SK-N-SH (cell line): Measurements from ENCODE around the gene FBXO21. TPM values are rescaled to one million over a fixed set of nuclear protein-coding genes. Genes with fewer than 3 reads are reported as not detected.
A peak's percentile ranks its signal among the peaks of the same experiment; 100 is the strongest.

ENCODE experiments used
- CTCF ChIA-PET: fragments of 300-600, 350-600 bp; formaldehyde crosslinking; extraction: SDS; loops from one replicate; lab custom pipeline; 2021; lab: Yijun Ruan, JAX
- POLR2A ChIA-PET: fragments of 350-600 bp; sonication (Branson Sonifier 250); formaldehyde crosslinking; extraction: SDS; loops from one replicate; lab custom pipeline; 2020; ENCODE audit warnings: antibody characterized with exemption, inconsistent platforms; lab: Yijun Ruan, JAX
- DNase-seq: peaks from one replicate; pipeline ENCODE4 v3.0.0; 2012
- H2AFZ ChIP-seq: fragments of 200-600 bp; sonication (generic); 2 replicates; pipeline ENCODE4 v1.8.1; 2016; ENCODE audit warnings: antibody characterized with exemption, mild to moderate bottlenecking, low read depth
- H3F3A ChIP-seq: fragments of 200-600 bp; sonication (generic); replicated peaks from 2 replicates; pipeline ENCODE3; 2016; ENCODE audit warnings: antibody characterized with exemption, mild to moderate bottlenecking; ENCODE audit not compliant: insufficient read depth
- H3K27ac ChIP-seq, 2 experiments: fragments of 200-500 bp in 1 of 2; fragments of 200-600 bp in 1 of 2; sonication (Bioruptor generic) in 1 of 2; sonication (generic), shearing (Covaris generic) in 1 of 2; 2 replicates each; pipeline versions ENCODE4 v1.5.1 to v1.6.1; 2014 to 2016; ENCODE audit warnings: low read depth in 2 of 2, inconsistent platforms in 1 of 2, low read length in 1 of 2, mild to moderate bottlenecking in 1 of 2, mixed read lengths in 1 of 2
- H3K27me3 ChIP-seq: fragments of 200-600 bp; sonication (generic), shearing (Covaris generic); 2 replicates; pipeline ENCODE4 v1.6.1; 2016; ENCODE audit warnings: mixed run types; ENCODE audit not compliant: insufficient read depth
- H3K36me3 ChIP-seq, 2 experiments: fragments of 200-500 bp in 1 of 2; fragments of 200-600 bp in 1 of 2; sonication (Bioruptor generic) in 1 of 2; sonication (generic) in 1 of 2; replicated peaks in 1 of 2; 2 replicates each; pipeline versions ENCODE3 to v1.5.1; 2014 to 2016; ENCODE audit warnings: low read length in 1 of 2, mild to moderate bottlenecking in 1 of 2; ENCODE audit not compliant: insufficient read depth in 2 of 2, control insufficient read depth in 1 of 2
- H3K4me1 ChIP-seq, 2 experiments: fragments of 200-500 bp in 1 of 2; fragments of 200-600 bp in 1 of 2; sonication (Bioruptor generic) in 1 of 2; sonication (generic), shearing (Covaris generic) in 1 of 2; 2 replicates each; pipeline versions ENCODE4 v1.5.1 to v1.6.1; 2014 to 2016; ENCODE audit warnings: low read depth in 1 of 2, low read length in 1 of 2, mixed run types in 1 of 2; ENCODE audit not compliant: insufficient read depth in 2 of 2, control insufficient read depth in 1 of 2
- H3K4me2 ChIP-seq: fragments of 200-600 bp; sonication (generic), shearing (Covaris generic); 2 replicates; pipeline ENCODE4 v1.6.1; 2017; ENCODE audit warnings: mixed run types
- H3K4me3 ChIP-seq, 2 experiments: fragments of 200-500 bp in 1 of 2; fragments of 200-600 bp in 1 of 2; sonication (Bioruptor generic) in 1 of 2; sonication (generic), shearing (Covaris generic) in 1 of 2; 2 replicates each; pipeline versions ENCODE4 v1.5.1 to v1.8.1; 2014 to 2016; ENCODE audit warnings: low read depth in 2 of 2, inconsistent platforms in 1 of 2, low read length in 1 of 2, mild to moderate bottlenecking in 1 of 2, mixed read lengths in 1 of 2, moderate library complexity in 1 of 2
- H3K79me2 ChIP-seq: fragments of 200-600 bp; sonication (generic); 2 replicates; pipeline ENCODE4 v1.8.1; 2017; ENCODE audit warnings: mild to moderate bottlenecking; ENCODE audit not compliant: insufficient read depth
- H3K9ac ChIP-seq: fragments of 200-600 bp; sonication (generic); 2 replicates; pipeline ENCODE4 v1.6.1; 2017; ENCODE audit warnings: mixed run types
- H3K9me2 ChIP-seq: fragments of 200-600 bp; sonication (generic); 2 replicates; pipeline ENCODE4 v1.6.1; 2017; ENCODE audit warnings: mixed run types
- H3K9me3 ChIP-seq: fragments of 200-600 bp; sonication (generic); 2 replicates; pipeline ENCODE4 v1.6.1; 2017; ENCODE audit warnings: mixed run types, mild to moderate bottlenecking, moderate library complexity
- H4K20me1 ChIP-seq: fragments of 200-600 bp; sonication (generic); 2 replicates; pipeline ENCODE4 v1.6.1; 2017; ENCODE audit warnings: mild to moderate bottlenecking, mixed run types; ENCODE audit not compliant: insufficient read depth
- FOXM1 ChIP-seq: IDR thresholded peaks from 2 replicates; pipeline ENCODE4 v1.4.0; 2012; ENCODE audit warnings: low read depth, mild to moderate bottlenecking
- MEF2A ChIP-seq: IDR thresholded peaks from 2 replicates; pipeline ENCODE4 v1.4.0; 2012; ENCODE audit warnings: low read depth, borderline replicate concordance
- MXI1 ChIP-seq: IDR thresholded peaks from 2 replicates; pipeline ENCODE4 v1.6.1; 2012; ENCODE audit warnings: mild to moderate bottlenecking, low read depth, low read length, improper control_type of control experiment
- NFIC ChIP-seq: IDR thresholded peaks from 2 replicates; pipeline ENCODE4 v1.4.0; 2012; ENCODE audit warnings: borderline replicate concordance
- PBX3 ChIP-seq: IDR thresholded peaks from 2 replicates; pipeline ENCODE4; 2012
- RCOR1 ChIP-seq: fragments of 150-350 bp; IDR thresholded peaks from 2 replicates; pipeline ENCODE4 v1.6.1; 2017; ENCODE audit warnings: antibody characterized with exemption, low read length
- RFX5 ChIP-seq: IDR thresholded peaks from 2 replicates; pipeline ENCODE4 v1.6.1; 2012; ENCODE audit warnings: mild to moderate bottlenecking, improper control_type of control experiment, low read length
- RXRA ChIP-seq: IDR thresholded peaks from 2 replicates; pipeline ENCODE4 v1.4.0; 2012; ENCODE audit warnings: low read depth, mild to moderate bottlenecking, borderline replicate concordance
- SIN3A ChIP-seq: IDR thresholded peaks from 2 replicates; pipeline ENCODE4 v1.6.1; 2012; ENCODE audit warnings: low read depth, mild to moderate bottlenecking, low read length, moderate library complexity, borderline replicate concordance
- TEAD4 ChIP-seq: IDR thresholded peaks from 2 replicates; pipeline ENCODE4 v1.4.0; 2012; ENCODE audit warnings: mild to moderate bottlenecking, borderline replicate concordance; ENCODE audit not compliant: insufficient read depth
- ZBTB33 ChIP-seq: IDR thresholded peaks from 2 replicates; pipeline ENCODE4 v1.4.0; 2012; ENCODE audit warnings: low read depth, borderline replicate concordance
- WGBS: methylation state at CpG from one replicate; pipeline ENCODE4 v1.1.6; 2017; ENCODE audit warnings: low lambda C conversion rate; 5-methylcytosine and 5-hydroxymethylcytosine counted together
- polyA plus RNA-seq, 3 experiments: library from polyadenylated mRNA; depleted of rRNA; stranded (reverse); fragments of >200 nt; gene quantifications; 2 replicates each; pipeline ENCODE4 v1.2.3, GENCODE V29; 2012
- TF ChIP-seq, protein P1 (sequence below): IDR thresholded peaks from 2 replicates; pipeline ENCODE4 v1.4.0; 2012; ENCODE audit warnings: low read depth
- TF ChIP-seq, protein P2 (sequence below): fragments of 200-600 bp; sonication (generic); IDR thresholded peaks from 2 replicates; pipeline ENCODE4 v1.6.1; 2017; ENCODE audit warnings: antibody characterized with exemption, mild to moderate bottlenecking, moderate library complexity

FBXO21 gene
- polyA plus RNA-seq, 1 of the 3 experiments (the other 2 are of a cell fraction), result 44.2 TPM

DNA sequence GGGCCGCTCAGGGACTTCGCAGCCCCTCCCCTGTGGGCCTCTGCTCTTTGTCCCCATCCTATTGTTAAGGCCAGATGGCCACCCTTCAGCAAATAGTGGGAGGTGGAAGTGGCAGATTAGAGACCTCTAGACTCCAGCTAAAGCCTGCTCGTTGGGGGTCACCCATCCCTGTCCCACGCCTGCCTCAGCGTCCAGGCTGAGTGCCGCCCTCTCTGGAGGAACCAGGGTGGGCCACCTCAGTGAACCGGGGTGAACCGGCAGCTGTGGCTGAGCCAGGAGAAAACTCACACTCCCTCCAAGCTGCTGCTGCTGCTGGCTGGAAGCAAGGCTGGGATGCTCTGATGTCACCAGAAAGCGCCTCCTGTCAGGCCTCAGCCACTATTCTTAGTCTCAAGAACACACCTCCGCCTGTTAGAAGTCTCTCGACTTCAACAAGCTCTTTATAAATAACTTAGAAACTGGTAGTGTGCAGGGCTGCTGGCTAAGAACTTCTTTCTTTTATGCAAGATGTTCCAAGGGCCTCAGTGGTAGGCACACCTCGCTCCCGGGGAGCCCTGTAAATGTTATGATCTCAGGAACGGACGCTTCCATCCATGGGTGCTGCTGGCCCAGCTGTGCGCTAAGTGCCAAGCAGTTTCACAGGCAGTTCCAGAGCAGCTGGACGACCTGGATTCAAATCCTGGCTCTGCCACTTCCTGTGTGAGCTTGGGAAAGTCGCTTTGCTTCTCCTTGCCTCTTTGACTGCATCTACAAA is 71.3 kb downstream of the FBXO21 start:
- CTCF ChIA-PET, result interaction anchor here (0.6 to 7.3 kb wide), 26 partner anchors 8 to 422 kb away, joined by 3 to 96 read pairs (median 4); partner anchors contain the start of gene TESC
- Histone ChIP-seq H3K9ac (no peak overlapping the region), H3K4me1 (peaks cover 0 to 3% of the 10 kb centered on the region in 2 experiments; a peak in 1 of 4 replicates), H3K4me2 (no peak overlapping the region), H3K9me3 (no peaks in the 10 kb centered on the region), H3K36me3 (no peaks in the 10 kb centered on the region)
- no peak for DNase-seq
- TF ChIP-seq, protein P1, sequence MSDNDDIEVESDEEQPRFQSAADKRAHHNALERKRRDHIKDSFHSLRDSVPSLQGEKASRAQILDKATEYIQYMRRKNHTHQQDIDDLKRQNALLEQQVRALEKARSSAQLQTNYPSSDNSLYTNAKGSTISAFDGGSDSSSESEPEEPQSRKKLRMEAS, result no peak
- TF ChIP-seq, protein P2, sequence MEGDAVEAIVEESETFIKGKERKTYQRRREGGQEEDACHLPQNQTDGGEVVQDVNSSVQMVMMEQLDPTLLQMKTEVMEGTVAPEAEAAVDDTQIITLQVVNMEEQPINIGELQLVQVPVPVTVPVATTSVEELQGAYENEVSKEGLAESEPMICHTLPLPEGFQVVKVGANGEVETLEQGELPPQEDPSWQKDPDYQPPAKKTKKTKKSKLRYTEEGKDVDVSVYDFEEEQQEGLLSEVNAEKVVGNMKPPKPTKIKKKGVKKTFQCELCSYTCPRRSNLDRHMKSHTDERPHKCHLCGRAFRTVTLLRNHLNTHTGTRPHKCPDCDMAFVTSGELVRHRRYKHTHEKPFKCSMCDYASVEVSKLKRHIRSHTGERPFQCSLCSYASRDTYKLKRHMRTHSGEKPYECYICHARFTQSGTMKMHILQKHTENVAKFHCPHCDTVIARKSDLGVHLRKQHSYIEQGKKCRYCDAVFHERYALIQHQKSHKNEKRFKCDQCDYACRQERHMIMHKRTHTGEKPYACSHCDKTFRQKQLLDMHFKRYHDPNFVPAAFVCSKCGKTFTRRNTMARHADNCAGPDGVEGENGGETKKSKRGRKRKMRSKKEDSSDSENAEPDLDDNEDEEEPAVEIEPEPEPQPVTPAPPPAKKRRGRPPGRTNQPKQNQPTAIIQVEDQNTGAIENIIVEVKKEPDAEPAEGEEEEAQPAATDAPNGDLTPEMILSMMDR, result no peak
- TF ChIP-seq NFIC (no peak), ZBTB33 (no peak), FOXM1 (no peak), PBX3 (no peak), RCOR1 (no peak), RXRA (no peak), MEF2A (no peak), MXI1 (no peak), TEAD4 (no peak), RFX5 (no peak), SIN3A (no peak)
- TF ChIP-seq, all 33 proteins: peak for 0
- H3K79me2 ChIP-seq, result no peaks in the 10 kb centered on the region
- H4K20me1 ChIP-seq, result no peaks in the 10 kb centered on the region
- H3K9me2 ChIP-seq, result no peaks in the 10 kb centered on the region
- WGBS, result 64% methylated on average over 11 of the region's 18 CpGs
- H3K27ac ChIP-seq, result no peak overlapping the region
- H2AFZ ChIP-seq, result peak overlapping the region; percentile 30; the same call in 1 of the 2 replicates
- H3K4me3 ChIP-seq, result no peak overlapping the region
- no peaks in the 10 kb centered on the region for H3K27me3 ChIP-seq
- no peaks in the 10 kb centered on the region for H3F3A ChIP-seq
- POLR2A ChIA-PET, result no interaction called here
